HL-60 (cell line): Measurements from ENCODE around the gene PDLIM5.

ENCODE experiments used
- DNase-seq, 2 experiments: peaks; one replicate each; pipeline ENCODE4 v3.0.0-alpha.2; 2010 to 2020; ENCODE audit warnings: low read depth in 1 of 2, low spot score in 1 of 2
- H3K27ac ChIP-seq: fragments of 250-450 bp; sonication (Bioruptor Pico); replicated peaks from 2 replicates; pipeline ENCODE4 v1.5.1; 2020; ENCODE audit warnings: mild to moderate bottlenecking, moderate library complexity
- H3K27me3 ChIP-seq: fragments of 250-450 bp; sonication (Bioruptor Pico); 2 replicates; pipeline ENCODE4 v1.5.1; 2021; ENCODE audit warnings: mild to moderate bottlenecking, moderate library complexity; ENCODE audit not compliant: insufficient read depth, poor library complexity, severe bottlenecking
- H3K4me3 ChIP-seq: replicated peaks from 2 replicates; pipeline ENCODE4 v1.5.1; 2011; ENCODE audit warnings: mild to moderate bottlenecking, control low read depth, low read length; ENCODE audit not compliant: insufficient read depth
- GABPA ChIP-seq: IDR thresholded peaks from 2 replicates; pipeline ENCODE4 v1.6.1; 2012; ENCODE audit warnings: low read depth
- POLR2AphosphoS5 ChIP-seq: IDR thresholded peaks from 2 replicates; pipeline ENCODE4 v1.6.1; 2012; ENCODE audit warnings: low read depth
- SPI1 ChIP-seq: IDR thresholded peaks from 2 replicates; pipeline ENCODE4 v1.6.1; 2012; ENCODE audit warnings: low read depth, mild to moderate bottlenecking, borderline replicate concordance
- TF ChIP-seq, protein P1 (sequence below): IDR thresholded peaks from 2 replicates; pipeline ENCODE4 v1.6.1; 2012; ENCODE audit warnings: low read depth; ENCODE audit not compliant: insufficient replicate concordance
- TF ChIP-seq, protein P2 (sequence below): IDR thresholded peaks from one replicate; pipeline ENCODE4 v1.5.1; 2011; ENCODE audit warnings: low read length, control low read depth, inconsistent platforms; ENCODE audit not compliant: insufficient read depth

Gene PDLIM5

DNA sequence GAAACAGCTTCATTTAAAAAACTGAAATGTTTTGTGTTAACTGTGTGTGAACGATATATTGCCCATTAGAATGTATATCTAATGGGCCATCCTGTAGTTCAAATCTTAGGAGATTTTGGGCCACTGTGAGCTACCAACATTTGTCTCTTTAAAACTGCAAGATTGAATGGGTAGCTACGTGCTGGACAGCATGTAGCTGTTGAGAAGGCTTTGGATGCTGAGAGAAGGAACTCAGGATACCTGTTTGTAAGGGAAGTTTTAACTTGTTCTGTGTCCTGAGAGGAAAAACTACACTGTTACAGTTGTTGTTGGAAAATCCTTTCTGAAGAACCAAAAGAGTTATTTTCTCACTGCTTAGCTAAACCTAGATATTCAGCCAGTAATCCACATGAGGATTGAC, 45.9 kb downstream of the PDLIM5 start:
- H3K4me3 ChIP-seq: no peak overlapping the region
- DNase-seq: no peak
- no peaks in the 10 kb centered on the region for H3K27me3 ChIP-seq
- TF ChIP-seq, protein P1, sequence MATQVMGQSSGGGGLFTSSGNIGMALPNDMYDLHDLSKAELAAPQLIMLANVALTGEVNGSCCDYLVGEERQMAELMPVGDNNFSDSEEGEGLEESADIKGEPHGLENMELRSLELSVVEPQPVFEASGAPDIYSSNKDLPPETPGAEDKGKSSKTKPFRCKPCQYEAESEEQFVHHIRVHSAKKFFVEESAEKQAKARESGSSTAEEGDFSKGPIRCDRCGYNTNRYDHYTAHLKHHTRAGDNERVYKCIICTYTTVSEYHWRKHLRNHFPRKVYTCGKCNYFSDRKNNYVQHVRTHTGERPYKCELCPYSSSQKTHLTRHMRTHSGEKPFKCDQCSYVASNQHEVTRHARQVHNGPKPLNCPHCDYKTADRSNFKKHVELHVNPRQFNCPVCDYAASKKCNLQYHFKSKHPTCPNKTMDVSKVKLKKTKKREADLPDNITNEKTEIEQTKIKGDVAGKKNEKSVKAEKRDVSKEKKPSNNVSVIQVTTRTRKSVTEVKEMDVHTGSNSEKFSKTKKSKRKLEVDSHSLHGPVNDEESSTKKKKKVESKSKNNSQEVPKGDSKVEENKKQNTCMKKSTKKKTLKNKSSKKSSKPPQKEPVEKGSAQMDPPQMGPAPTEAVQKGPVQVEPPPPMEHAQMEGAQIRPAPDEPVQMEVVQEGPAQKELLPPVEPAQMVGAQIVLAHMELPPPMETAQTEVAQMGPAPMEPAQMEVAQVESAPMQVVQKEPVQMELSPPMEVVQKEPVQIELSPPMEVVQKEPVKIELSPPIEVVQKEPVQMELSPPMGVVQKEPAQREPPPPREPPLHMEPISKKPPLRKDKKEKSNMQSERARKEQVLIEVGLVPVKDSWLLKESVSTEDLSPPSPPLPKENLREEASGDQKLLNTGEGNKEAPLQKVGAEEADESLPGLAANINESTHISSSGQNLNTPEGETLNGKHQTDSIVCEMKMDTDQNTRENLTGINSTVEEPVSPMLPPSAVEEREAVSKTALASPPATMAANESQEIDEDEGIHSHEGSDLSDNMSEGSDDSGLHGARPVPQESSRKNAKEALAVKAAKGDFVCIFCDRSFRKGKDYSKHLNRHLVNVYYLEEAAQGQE: no peak
- no peak for TF ChIP-seq SPI1
- H3K27ac ChIP-seq: no peak overlapping the region

DNA sequence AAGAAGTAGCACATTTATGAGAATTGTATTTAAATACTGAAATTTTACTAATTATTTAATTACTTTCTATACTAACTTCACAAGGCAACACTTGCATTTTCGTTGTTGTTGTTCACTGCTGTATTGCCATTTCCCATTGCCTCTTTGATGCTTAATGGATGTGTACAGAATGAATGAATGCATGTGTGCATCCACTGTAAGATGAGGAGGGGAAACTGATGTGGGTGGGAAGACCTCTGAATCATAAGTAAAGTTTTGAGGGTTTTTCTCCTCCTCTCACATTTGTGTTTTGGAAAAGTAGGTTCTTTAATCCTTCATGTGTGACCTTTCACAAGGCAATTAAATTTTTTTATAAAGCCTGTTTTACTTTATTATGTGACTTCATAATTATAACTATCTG, 46.8 kb downstream of the PDLIM5 start:
- Histone ChIP-seq H3K27ac (no peak overlapping the region), H3K4me3 (no peak overlapping the region), H3K27me3 (no peaks in the 10 kb centered on the region)
- TF ChIP-seq, protein P2, sequence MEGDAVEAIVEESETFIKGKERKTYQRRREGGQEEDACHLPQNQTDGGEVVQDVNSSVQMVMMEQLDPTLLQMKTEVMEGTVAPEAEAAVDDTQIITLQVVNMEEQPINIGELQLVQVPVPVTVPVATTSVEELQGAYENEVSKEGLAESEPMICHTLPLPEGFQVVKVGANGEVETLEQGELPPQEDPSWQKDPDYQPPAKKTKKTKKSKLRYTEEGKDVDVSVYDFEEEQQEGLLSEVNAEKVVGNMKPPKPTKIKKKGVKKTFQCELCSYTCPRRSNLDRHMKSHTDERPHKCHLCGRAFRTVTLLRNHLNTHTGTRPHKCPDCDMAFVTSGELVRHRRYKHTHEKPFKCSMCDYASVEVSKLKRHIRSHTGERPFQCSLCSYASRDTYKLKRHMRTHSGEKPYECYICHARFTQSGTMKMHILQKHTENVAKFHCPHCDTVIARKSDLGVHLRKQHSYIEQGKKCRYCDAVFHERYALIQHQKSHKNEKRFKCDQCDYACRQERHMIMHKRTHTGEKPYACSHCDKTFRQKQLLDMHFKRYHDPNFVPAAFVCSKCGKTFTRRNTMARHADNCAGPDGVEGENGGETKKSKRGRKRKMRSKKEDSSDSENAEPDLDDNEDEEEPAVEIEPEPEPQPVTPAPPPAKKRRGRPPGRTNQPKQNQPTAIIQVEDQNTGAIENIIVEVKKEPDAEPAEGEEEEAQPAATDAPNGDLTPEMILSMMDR: no peak
- TF ChIP-seq SPI1 (no peak), POLR2AphosphoS5 (no peak), GABPA (no peak)
- TF ChIP-seq, protein P1: no peak
- DNase-seq: no peak

DNA sequence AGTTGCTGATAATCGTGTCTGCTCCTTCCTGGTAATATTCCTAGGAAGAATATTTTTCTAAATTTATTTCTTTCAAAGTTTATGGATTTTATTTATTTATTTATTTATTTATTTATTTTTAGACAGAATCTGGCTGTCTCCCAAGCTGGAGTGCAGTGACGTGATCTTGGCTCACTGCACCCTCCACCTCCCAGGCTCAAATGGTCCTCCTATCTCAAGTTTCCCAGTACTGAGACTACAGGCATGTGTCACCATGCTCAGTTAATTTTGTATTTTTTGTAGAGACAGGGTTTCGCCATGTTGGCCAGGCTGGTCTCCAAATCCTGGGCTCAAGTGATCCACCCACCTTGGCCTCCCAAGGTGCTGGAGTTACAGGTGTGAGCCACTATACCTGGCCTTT, 48.9 kb downstream of the PDLIM5 start:
- Histone ChIP-seq H3K4me3 (no peak overlapping the region), H3K27me3 (no peaks in the 10 kb centered on the region), H3K27ac (no peak overlapping the region)
- no peak for TF ChIP-seq SPI1
- TF ChIP-seq GABPA: no peak
- TF ChIP-seq, protein P1: no peak
- no peak for TF ChIP-seq POLR2AphosphoS5
- TF ChIP-seq, protein P2: no peak
- no peak for DNase-seq

DNA sequence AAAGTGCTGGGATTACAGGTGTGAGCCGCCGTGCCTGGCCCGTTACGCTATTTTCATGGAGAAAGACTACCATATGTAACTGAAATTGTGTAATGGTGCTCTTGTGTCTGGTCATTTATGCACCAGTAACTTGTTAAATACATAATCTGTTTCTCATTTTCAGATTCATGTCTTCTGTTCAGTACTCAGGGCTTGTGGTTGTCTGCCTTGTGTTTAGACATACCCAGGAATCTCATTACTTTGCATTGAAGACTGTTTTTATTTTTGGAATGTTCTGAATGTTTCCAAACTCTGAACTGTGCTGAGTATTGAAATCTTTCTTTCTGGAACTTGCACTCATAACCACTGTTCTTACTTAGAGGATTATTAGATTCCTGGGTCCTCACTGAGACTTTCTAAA, 52.8 kb downstream of the PDLIM5 start:
- Histone ChIP-seq H3K27me3 (no peaks in the 10 kb centered on the region), H3K27ac (no peak overlapping the region), H3K4me3 (no peak overlapping the region)
- TF ChIP-seq POLR2AphosphoS5: no peak
- TF ChIP-seq, protein P1: no peak
- DNase-seq: no peak
